ENCODE results near the gene CHRNB4.

DNA sequence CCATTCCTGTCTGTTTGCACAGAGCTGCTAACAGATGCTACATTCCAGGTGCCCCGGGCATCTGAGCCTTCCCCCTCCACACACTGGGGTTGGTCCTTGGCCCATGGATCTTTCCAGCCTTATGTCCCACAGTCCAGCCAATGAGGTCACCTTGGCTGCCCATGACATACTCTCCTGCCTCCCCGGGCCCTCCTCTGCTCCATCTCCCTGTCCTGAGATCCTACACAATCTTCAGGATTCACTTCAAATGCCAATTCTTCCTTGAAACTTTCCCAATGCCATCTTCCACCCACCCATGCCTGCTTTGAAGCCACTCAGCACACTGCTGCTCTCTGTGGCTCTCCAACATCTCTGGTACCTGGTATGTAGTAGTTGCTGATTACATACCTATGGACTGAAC is 24.5 kb downstream of the CHRNB4 start:
- no peak for TF ChIP-seq POLR2AphosphoS5 (IDR thresholded peaks at IDR 0.05; ENCODE audit: low read depth, low read length)
- TF ChIP-seq SIN3A (IDR thresholded peaks at IDR 0.05; ENCODE audit: borderline replicate concordance, insufficient read depth, low read length), result no peak
- no peak for TF ChIP-seq FOXP2 (optimal IDR thresholded peaks at IDR 0.05; ENCODE audit: borderline replicate concordance, extremely low read depth, extremely low read length, insufficient read depth)
- TF ChIP-seq, protein P1, sequence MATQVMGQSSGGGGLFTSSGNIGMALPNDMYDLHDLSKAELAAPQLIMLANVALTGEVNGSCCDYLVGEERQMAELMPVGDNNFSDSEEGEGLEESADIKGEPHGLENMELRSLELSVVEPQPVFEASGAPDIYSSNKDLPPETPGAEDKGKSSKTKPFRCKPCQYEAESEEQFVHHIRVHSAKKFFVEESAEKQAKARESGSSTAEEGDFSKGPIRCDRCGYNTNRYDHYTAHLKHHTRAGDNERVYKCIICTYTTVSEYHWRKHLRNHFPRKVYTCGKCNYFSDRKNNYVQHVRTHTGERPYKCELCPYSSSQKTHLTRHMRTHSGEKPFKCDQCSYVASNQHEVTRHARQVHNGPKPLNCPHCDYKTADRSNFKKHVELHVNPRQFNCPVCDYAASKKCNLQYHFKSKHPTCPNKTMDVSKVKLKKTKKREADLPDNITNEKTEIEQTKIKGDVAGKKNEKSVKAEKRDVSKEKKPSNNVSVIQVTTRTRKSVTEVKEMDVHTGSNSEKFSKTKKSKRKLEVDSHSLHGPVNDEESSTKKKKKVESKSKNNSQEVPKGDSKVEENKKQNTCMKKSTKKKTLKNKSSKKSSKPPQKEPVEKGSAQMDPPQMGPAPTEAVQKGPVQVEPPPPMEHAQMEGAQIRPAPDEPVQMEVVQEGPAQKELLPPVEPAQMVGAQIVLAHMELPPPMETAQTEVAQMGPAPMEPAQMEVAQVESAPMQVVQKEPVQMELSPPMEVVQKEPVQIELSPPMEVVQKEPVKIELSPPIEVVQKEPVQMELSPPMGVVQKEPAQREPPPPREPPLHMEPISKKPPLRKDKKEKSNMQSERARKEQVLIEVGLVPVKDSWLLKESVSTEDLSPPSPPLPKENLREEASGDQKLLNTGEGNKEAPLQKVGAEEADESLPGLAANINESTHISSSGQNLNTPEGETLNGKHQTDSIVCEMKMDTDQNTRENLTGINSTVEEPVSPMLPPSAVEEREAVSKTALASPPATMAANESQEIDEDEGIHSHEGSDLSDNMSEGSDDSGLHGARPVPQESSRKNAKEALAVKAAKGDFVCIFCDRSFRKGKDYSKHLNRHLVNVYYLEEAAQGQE (IDR thresholded peaks at IDR 0.05; ENCODE audit: insufficient read depth in 1 of 2, low read depth in 2 of 2, low read length in 2 of 2), result no peak

Data from PFSK-1 (cell line).